Sigmoid colon (tissue), 4 donors: ENCODE results near the gene ANKEF1.

ENCODE experiments used
- POLR2A ChIP-seq, 2 donors: fragments of 450-650 bp; IDR thresholded peaks; one replicate each; pipeline ENCODE4 v1.6.1; 2016; ENCODE audit warnings: antibody characterized with exemption in 2 of 2, mild to moderate bottlenecking in 2 of 2, moderate library complexity in 2 of 2
- POLR2AphosphoS5 ChIP-seq, 4 donors: sonication (generic); formaldehyde crosslinking; IDR thresholded peaks; one replicate each; pipeline ENCODE4 v1.6.1; 2017; ENCODE audit warnings: antibody characterized with exemption in 4 of 4

- no peak for TF ChIP-seq POLR2A (IDR thresholded peaks at IDR 0.05)
- no peak for TF ChIP-seq POLR2AphosphoS5 (IDR thresholded peaks at IDR 0.05)
Measured at GRCh38 chr20:9995510-9996272, 39.1 kb upstream of the ANKEF1 start.
